ENCODE data around the gene LCP2.

The LCP2 gene

DNA sequence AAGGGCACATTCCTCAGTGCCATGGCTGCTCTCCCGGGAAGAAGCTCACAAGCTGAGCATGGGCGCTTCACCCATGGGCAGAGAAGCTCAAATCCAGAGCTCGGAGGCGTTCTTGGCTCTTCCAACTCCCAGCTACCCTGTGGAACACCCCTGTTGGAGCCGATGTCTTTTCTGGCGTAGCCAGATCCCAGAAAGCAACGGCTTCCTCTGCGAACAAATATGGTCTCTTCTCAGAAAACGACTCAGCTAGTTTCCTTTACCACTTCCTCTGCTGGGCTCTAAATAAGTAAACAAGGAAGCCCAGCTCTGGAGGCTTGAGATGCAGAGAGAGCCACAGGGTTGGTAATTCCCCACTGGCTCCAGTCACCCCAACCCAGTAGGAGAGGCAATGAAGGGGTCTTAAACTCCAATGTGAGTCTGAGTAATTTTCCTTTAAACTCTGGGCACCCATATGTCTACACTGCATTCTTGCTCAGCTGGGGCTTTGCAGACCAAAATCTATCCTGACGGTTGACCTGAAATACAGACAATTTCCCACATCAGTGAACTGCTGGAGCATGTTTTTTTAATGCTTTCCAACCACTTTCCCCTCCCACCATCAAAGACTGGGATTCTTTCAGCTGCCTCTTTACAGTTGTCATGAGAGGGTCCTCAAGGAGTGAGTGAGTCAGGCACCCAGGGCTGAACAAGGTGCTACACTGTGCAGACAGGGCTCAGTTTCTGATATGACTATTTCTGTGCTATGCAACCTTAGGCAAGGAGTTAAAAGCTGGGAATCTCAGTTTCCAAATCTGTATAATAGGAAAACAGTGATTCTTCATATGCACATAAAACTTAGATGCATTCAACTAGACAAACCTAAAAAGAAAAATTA is at the start of gene LCP2:
TSS of gene LCP2 (minus strand) at position 189 of the 874 bp plus-strand sequence. CDS start at position 23, 166 bp downstream.
- peak; percentile 86 for DNase-seq

DNA sequence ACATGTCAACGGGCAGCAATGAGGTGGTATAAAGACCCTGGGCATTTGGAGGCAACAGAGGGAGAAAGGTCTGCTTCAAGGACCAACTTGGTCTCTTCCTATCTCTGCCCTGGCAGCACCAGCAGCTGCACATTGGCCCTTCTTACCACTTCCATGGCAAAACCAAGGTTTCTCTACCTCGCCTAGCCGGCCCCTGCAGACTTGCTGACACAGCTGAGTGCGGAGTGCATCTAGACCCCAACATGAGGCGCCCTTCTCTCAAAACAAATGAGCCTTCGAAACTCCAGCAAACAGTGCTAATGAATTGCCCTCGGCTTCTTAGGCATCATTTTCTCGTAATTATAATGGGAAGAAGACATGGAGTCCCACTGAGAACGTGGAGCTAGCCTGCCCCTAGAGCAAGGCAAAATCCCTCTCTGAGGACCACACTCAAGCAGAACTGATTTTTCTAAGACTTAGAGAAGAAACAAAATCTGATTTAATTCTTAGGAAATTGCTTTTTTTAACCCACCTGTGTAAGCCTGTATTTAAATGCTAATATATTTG is 49.5 kb upstream of the LCP2 start:
- no peak for DNase-seq

DNA sequence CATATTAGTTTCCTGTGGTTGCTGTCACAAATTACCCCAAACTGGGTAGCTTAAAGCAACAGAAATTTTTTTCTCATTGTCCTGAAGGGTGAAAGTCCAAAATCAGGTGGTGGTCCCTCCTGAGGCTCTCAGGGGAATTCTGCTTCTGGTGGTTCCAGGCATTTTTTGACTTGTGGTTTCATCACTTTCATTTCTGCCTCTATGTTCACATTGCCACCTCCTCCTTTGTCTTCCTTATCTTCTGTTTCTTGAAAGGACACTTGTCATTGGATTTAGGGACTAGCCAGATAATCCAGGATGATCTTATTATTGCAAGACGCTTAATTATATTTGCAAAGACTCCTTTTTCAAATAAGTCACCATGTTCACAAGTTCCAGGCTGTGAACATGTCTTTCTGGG is 48.4 kb upstream of the LCP2 start:
- no peak for DNase-seq

DNA sequence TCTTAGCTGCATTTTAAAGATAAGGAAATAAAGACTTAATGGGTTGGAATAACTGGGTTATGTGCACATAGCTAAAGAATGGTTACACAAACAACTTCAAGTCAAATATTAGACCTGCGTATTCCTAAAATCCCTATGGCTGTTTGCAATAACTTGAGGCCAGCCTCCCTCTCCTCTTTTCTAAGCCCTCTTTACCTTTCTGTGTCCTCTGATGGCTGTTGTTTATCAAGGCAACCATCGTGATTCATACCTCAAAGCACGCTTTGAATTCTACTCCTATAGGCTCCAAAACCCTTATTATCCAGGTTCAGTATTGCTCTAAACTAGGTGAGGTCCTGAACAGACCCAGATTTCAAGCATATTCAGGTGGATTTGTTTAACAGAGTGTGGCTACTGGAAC is 45.6 kb upstream of the LCP2 start:
- no peak for DNase-seq

DNA sequence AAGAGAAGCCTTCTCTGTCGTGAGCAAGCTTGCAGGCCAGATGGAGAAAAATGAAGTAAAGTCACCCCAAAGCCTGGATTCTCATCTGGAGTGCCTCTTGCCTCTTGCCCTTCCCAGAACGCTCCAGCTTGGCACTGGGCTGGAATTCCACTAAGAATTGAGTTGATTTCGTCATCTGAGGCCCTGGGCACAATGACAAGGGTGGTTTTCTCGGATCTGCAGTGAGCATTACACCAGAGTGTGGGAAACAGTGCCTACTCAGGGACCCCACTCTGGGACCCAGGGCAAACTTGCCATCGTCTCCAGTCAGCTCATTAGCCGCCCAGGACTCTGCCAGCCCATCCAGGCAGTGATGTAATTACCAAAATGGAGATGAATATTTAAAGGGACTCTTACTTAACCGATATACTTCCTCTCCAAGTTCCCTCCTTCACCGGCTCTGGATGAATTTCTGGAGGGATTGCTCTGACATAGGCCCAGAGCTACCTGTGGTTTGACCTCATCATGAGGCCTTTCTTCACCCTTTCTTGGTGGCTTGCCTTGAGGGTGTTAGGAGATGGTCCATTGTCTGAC is 44.7 kb upstream of the LCP2 start:
- DNase-seq: no peak

DNA sequence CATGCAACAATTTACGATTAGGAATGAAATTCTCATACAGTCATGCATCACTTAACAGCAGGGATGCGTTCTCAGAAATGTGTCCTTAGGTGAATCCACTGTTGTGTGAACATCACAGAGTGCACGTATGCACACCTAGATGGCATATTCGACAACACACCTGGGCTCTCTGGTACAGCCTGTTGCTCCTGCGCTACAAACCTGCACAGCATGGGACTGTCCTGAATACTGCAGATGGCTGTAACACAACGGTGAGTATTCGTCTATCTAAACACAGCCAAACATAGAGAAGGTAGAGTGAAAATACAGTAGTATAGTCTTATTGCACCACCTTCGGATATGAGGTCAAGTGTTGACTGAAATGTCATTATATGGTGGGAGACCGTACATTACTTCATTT is 44.0 kb upstream of the LCP2 start:
- no peak for DNase-seq

DNA sequence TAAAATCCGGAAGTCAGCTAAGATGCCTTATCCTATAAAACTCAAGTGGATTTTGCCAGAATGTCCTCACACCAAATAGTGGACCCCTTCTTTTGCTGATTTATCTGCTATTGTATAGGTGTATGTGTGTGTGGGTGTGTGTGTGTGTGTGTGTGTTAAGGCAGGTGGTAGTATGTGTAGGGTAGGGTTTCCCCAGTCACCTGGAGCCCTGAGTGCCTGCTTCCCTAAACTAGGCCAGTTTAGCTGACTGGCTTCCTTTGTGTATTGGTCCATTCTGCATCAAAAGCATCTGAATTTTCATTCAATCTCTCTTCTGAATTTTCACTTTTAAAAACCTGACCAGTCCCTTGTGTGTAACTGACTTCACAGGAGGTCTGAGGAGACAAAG is 42.2 kb upstream of the LCP2 start:
- DNase-seq: no peak

DNA sequence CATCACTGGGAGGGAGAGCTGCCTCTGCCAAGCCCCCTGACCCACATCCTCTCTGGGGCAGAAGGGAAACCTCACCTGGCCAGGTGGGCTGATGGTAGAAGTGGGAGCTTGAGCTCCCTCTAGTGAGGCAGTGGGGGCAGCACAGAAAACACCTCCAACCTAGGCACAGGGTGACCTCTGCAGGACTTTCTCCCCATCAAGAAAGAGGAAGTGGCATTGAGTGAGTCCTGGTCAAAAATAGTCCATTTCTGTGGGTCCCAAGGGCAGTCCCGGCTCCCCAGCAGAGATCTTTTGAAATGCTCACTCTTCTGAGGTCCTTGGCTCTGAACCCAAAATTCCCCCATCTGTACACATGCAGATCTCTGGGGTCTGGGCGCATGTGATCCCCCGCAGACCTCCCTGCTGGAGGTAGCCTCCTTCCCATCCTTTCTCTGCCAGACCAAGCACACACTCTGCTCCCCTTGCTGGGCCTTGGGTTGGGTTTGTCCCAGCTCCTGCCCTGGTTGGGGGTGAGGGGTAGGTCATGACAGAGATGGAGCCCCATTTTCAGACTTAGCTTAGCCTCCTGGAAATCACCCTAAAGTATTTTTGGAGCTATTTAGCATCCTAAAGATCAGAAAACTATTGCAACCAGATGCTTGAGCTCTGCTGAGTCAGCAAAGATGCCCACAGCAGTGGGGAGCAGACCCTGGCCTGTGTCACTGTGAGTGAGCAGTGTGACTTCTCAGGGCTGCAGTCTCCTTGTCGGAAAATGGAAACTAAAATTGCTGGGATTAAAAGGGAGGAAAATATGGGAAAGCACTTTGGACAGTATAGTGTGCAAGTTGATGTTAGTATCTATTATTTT is 41.6 kb upstream of the LCP2 start:
- DNase-seq: peak; percentile 77

DNA sequence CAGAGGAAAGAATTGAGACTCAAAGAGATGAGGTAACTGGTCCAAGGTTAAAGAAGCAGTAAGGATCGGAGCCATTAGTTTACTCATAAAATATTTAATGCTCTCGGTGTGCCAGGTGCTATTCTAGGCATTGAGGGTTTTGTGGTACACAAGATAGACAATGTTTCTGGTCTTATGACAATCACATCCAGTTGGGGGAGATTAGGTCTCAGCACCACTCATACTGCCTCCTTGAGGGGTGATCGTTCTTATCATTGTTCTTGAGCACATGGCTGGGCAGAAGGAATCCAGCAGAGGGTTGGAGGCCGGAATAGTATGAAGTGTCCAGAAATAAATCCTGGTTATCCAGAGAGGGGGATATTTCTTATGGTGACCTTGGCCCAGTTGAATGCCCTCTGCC is 40.7 kb upstream of the LCP2 start:
- DNase-seq: no peak

DNA sequence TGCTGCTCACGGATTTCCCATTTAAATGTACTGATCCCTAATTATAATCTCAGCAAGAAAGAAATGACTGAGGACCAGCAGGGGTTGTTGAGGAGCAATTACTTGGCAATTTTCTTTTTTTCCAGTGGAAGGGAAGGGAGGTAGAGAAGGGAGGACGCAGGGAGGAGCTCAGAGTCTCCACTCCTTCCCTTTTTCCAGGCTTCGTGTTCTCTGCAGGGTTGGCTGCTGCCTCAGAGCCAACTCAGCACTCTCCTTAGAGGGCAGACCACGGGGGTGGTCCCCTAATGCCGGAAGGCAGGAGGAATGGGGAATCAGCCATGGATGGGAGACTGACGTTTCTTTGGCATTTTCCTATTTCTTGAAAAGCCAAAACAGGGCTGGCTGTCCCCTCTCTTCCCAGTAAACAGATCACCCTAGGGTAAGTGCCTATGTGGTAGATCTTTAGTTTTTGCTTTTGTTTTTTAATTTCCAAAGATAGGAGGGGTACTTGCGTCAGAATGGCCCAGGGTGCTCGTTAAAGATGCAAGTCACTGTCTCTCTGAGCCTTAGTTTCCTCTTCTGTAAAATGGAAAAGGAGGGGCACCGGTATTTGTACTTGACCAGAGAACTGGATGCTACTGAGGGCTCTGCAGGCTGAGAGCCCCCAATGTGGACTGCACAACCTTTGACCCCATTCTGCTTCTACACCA is 39.6 kb upstream of the LCP2 start:
- no peak for DNase-seq

DNA sequence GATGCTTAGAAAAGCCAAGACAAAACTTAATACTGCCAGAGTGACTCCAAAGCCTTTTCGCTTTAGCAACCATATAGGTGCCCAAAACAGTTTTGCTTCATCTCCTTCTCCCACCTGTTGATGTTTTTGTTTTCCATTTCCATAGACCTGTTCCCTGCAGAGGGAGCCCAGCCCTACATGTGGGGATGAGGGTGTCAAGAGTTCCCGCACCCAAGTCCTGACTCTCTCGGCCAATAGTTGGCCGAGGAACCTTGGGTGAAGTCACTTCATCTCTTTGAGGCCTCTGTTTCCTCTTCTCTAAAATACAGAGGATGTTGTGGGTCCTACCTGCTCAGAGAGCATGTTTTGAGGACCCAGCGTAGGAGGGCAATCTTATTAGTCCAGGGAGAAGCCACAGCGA is 38.5 kb upstream of the LCP2 start:
- DNase-seq: no peak

DNA sequence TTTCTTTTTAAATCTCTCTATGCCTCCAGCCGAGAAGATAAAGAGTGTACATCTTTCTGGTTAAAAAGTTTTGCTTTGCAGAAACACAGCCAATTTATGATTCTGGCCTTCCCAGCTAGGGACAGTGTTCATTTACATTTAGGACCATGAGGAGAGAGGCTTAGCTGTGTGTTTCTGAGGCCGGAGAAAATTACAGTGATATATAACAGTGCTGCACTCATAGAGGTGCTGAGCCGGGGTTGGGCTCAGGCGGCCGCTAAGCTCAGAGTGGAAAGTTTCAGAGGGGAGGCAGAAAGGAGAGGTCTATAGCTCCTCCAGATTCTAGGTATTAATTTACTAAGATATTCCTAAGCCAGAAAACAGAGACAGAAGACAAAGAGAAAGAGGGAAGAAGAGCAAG is 37.0 kb upstream of the LCP2 start:
- peak; percentile 51 for DNase-seq

DNA sequence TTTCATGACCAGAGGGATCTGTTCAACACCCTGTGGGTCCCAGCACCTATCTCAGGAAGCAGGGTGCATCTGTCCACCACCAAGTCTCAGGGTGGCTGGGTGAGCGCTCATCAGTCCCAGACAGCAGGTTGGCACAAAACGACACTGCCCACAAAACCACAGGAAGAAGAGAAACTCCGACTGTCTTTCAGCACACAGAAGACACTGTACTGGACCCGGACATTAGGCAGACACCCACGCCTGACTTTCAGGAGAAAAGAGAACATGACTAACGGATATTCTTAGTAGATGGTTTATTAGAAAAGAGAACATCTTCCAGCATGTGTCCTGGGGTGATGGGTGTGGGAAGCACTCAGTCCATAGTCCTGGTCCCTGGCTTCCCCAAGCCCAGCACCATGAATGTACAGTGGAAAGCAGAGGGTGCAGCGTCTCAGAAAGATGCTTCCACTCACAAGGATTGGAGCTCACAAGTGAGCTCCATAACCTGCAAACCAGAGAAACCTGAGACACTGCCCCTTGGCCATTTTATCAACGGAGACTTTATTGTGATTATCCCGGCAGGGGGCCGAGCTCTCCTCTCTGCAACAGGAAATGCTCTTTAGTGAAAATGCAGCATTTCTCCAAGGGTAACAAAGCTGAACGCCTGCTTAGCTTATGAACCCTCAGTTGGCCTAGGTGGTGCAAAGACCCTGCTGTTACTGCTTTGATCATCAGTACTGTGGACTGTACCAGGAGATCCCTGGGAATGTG is 35.8 kb upstream of the LCP2 start:
- DNase-seq: peak; percentile 91

DNA sequence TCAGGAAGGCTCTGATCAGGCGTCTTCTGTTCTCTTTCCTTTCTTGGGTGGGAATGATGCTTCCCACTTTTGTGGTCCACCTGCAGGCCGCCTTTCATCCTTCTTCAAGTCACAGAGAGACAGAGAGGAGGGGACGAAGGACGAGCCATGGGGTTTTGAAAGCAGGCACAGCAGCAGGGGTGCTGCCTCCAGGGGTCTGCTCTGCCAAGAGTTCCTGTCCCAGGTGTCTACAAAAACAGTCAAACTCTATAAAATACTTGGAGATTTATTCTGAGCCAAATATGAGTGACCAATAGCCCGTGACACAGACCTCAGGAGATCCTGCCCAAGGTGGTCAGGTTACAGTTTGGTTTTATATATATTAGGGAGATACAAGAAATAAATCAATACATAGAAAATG is 34.5 kb upstream of the LCP2 start:
- no peak for DNase-seq

DNA sequence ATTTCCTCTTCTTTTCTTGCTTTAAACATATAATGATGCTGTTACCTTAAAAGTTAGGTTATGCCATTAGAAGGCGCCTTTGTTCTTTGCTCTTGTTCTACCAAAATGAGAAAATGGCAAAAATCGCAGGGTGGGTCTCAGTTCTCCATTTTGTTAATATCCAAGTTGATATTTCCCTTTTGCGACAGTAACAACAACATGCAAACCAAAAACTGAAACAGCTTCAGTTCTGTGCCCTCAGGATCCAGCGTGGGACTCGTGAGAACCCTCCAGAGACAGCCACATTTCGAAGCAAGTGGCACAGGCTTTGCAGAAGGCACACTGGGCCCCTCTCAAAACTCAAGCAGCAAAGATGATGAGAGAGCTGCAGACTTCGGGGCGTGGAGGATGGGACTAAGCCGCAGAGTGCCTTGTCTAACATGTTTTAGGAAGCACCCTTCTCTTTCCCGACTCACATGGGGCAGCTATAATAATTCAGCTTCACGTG is 33.0 kb upstream of the LCP2 start:
- DNase-seq: peak; percentile 31

DNA sequence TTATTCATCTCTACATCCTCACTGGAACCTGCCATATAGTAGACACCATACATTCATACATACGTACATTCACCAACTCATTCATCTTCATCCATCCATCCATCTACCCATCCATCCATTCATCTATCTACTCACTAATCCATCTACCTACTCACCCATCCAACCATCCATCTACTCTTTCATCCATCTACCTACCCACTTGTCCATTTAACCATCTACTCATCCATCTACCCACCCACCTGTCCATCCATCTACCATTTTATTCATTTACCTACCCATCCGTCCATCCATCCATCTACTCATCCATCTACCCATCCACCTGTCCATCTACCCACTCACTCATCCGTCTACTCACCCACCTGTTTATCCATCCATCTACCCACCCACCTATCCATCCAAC is 31.9 kb upstream of the LCP2 start:
- no peak for DNase-seq

DNA sequence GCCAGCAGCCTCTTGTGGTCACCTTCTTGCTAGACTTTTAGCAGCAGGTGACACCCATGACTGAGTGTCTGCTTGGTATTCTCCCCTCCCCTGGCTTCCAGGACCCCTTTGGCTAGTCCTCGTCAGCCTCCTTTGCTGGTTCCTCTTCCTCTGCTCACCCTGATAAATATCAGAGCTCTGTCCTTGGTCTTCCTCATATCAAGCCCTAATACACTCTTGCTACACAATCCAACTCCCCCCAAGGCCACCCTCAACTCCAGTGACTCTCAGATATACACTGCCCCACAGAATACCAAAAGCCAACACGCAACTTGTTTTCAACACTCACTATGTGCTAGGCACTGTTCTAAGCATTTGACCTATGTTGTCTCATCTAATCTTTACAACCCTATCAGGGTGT is 30.3 kb upstream of the LCP2 start:
- DNase-seq: no peak

DNA sequence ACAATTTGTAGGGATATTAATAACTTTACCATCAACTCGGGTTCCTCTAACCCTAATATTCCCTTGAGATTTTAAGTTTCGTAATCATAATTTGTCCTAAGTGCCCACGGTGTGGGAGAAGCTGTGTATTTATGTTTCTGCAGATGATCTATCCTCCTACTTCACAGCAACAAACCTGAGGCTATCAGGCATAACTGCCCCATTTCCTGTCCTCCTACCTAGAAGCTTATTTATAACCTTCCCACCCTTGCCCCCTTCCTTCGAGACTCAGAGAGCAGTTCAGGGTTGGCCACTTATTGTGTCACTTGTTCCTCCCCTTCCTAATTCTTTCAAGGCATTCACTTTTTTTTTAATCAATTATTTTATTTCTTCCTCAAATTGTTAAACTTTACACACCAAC is 29.6 kb upstream of the LCP2 start:
- no peak for DNase-seq

DNA sequence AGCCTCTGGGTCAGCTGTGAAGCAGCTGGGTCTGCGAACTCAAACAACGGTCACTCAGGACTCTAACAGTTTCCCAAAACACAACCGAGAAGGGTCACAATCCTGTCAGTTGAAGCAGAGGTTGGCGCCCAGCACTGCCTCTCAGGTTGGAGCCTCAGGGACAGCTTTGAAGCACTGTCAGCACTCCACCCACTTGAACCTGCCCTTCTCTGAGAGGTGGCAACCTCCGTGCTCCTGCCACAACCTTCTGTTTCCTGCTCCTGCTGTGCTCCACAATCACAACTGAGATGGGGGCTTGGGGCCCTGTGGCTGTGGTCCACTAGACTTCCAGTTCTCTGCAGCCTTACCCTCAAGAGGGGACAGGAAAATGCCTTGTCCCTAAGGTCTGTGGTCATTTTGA is 21.7 kb upstream of the LCP2 start:
- no peak for DNase-seq

DNA sequence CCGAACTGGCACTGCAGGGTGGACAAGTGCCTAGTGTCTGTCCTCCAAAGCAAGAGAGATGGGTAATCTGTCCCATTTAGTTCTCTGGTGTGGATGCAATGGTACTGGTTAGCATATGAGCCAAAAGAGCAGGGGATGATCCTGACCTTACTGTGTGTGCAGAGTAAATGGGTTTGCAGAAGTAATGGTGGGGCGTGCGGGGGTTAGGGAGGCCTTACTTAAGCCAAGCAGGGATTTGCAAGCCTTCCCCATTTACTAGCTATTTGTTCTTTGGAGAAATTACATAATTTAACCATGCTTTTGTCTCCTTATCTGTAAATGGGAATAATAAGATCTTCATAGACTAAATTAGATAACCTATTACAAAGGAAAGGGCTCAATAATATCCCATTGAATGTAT is 19.9 kb upstream of the LCP2 start:
- DNase-seq: no peak

DNA sequence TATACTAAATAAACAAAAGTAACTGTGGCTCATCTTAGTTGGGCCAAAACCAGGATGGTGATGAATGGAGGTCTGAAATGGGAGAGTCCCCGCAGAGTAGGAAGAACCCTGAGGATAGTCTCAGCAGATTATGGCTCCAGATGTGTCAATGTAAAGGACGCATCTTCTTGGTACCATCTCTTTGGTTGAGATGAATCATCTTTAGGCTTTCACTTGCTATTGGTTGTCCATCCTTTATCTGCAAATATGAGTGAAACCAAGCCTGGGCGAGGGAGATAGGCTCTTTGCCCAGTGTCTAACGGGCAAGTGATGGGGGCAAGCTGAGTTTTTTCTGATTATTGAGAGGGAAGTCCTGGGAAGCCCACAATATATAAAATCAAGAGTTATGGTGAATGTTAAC is 19.4 kb upstream of the LCP2 start:
- no peak for DNase-seq

DNA sequence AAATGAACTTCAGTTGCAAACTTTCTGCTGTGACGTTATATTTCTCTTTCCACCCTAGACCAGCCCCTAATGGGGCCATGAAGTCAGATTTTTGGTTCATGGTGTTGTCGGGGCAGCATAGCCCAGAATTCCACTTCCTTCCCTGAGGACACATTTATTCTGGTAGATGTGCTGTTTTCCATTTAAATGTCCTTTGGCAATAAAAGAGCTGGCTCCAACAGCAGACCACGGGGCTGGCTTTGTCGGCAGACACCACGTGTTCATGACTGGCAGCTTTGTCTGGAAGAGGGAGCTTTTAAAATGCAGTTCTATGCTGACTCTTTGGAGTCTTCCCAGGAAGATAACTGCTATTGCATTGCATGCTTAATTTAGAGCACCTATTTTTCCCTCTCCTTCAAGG is 17.6 kb upstream of the LCP2 start:
- DNase-seq: no peak

Data from activated CD4-positive, alpha-beta T cell treated with anti-CD3 and anti-CD28 coated beads, Interleukin-10, Interleukin-2, amounts not matched to agents 100 ng/mL and 50 ng/mL, durations not matched to agents 16 hours and 8 hours (primary cell).